ENCODE data around the gene CAMK1D. TPM values are rescaled to one million over a fixed set of nuclear protein-coding genes. Genes with fewer than 3 reads are reported as not detected.

The CAMK1D gene
- polyA plus RNA-seq, 2 of the 4 experiments (the other 2 are of a cell fraction), result 6.6 to 12.5 TPM

GRCh38 chr10:12387561-12388210 lies 38.3 kb downstream of the CAMK1D start:
- CTCF ChIA-PET, result interaction anchor here (1.4 kb wide), 1 partner anchor 18 kb away, joined by 5 read pairs; no protein-coding TSS in a partner anchor
- FAIRE-seq (no peak), ATAC-seq (no peak), DNase-seq (ENCODE audit: low read depth in 1 of 2, low spot score in 1 of 2) (no peak)
- WGBS (ENCODE audit: missing lambda C conversion rate), result 91% methylated on average over 15 of the region's 15 CpGs
- Histone ChIP-seq H3K4me3 (no peak overlapping the region), H3K4me1 (peaks cover 6% of the 10 kb centered on the region; the same call in 1 of the 3 replicates), H3K4me2 (no peak overlapping the region), H3K9me3 (peaks cover 7% of the 10 kb centered on the region; the same call in 1 of the 3 replicates), H3K27ac (no peak overlapping the region)
- TF ChIP-seq MYC (IDR thresholded peaks at IDR 0.05; ENCODE audit: borderline replicate concordance, low read length), result no peak
- no peak for TF ChIP-seq ELK1 (IDR thresholded peaks at IDR 0.05; ENCODE audit: low read depth, low read length)
- no peak for TF ChIP-seq NR3C1 (IDR thresholded peaks at IDR 0.05)
- TF ChIP-seq FOXS1 (CRISPR knock-in tag; IDR thresholded peaks at IDR 0.05), result no peak
- TF ChIP-seq HMGXB4 (CRISPR knock-in tag; IDR thresholded peaks at IDR 0.05; ENCODE audit: borderline replicate concordance), result no peak
- TF ChIP-seq TP53 (CRISPR knock-in tag; IDR thresholded peaks at IDR 0.05), result no peak
- TF ChIP-seq KDM5A (IDR thresholded peaks at IDR 0.05), result no peak
- TF ChIP-seq TFCP2L1 (CRISPR knock-in tag; IDR thresholded peaks at IDR 0.05), result no peak
- no peak for TF ChIP-seq ZFP36 (IDR thresholded peaks at IDR 0.05; ENCODE audit: borderline replicate concordance, partially characterized antibody)
- TF ChIP-seq ATOH8 (CRISPR knock-in tag; IDR thresholded peaks at IDR 0.05; ENCODE audit: low read depth), result no peak
- no peak for TF ChIP-seq RARB (CRISPR knock-in tag; IDR thresholded peaks at IDR 0.05)
- TF ChIP-seq ZSCAN20 (CRISPR knock-in tag; IDR thresholded peaks at IDR 0.05), result no peak
- TF ChIP-seq CTCF (IDR thresholded peaks at IDR 0.05), result no peak
- no peak for TF ChIP-seq RNF2 (IDR thresholded peaks at IDR 0.05; ENCODE audit: borderline replicate concordance, low read depth)
- TF ChIP-seq CHD2 (IDR thresholded peaks at IDR 0.05; ENCODE audit: low read length, partially characterized antibody), result no peak
- POLR2A ChIA-PET, result no interaction called here

- CTCF ChIA-PET, result interaction anchor here (1.4 kb wide), 1 partner anchor 17 kb away, joined by 5 read pairs; no protein-coding TSS in a partner anchor
- no peak overlapping the region for H3K4me2 ChIP-seq
- H3K9me3 ChIP-seq, result peaks cover 7% of the 10 kb centered on the region; the same call in 1 of the 3 replicates
- no peak for DNase-seq (ENCODE audit: low read depth in 1 of 2, low spot score in 1 of 2)
- H3K4me1 ChIP-seq, result peaks cover 6% of the 10 kb centered on the region; the same call in 1 of the 3 replicates
- H3K27ac ChIP-seq, result no peak overlapping the region
- no peak for FAIRE-seq
- no peak for ATAC-seq
- POLR2A ChIA-PET, result no interaction called here
- WGBS (ENCODE audit: missing lambda C conversion rate), result 89% methylated on average over 17 of the region's 17 CpGs
- H3K4me3 ChIP-seq, result no peak overlapping the region
- TF ChIP-seq EHF (CRISPR knock-in tag; IDR thresholded peaks at IDR 0.05), result no peak
- no peak for TF ChIP-seq GATA3 (IDR thresholded peaks at IDR 0.05; ENCODE audit: borderline replicate concordance)
- TF ChIP-seq SMC3 (IDR thresholded peaks at IDR 0.05), result no peak
- no peak for TF ChIP-seq NPAS2 (CRISPR knock-in tag; IDR thresholded peaks at IDR 0.05; ENCODE audit: borderline replicate concordance)
- no peak for TF ChIP-seq BCL3 (IDR thresholded peaks at IDR 0.05)
- TF ChIP-seq KDM5A (IDR thresholded peaks at IDR 0.05), result no peak
- no peak for TF ChIP-seq FOSB (CRISPR knock-in tag; IDR thresholded peaks at IDR 0.05)
- no peak for TF ChIP-seq NFE2L2 (conservative IDR thresholded peaks at IDR 0.05; ENCODE audit: low read length)
- TF ChIP-seq EHMT2 (IDR thresholded peaks at IDR 0.05; ENCODE audit: low read depth), result no peak
- no peak for TF ChIP-seq KDM1A (IDR thresholded peaks at IDR 0.05; ENCODE audit: low read depth)
- no peak for TF ChIP-seq BHLHE40 (IDR thresholded peaks at IDR 0.05; ENCODE audit: low read depth, low read length)
- TF ChIP-seq RARB (CRISPR knock-in tag; IDR thresholded peaks at IDR 0.05), result no peak
- no peak for TF ChIP-seq CBX8 (IDR thresholded peaks at IDR 0.05)
- no peak for TF ChIP-seq POLR2AphosphoS2 (conservative IDR thresholded peaks at IDR 0.05; ENCODE audit: low read length)
Observed at GRCh38 chr10:12388671-12389070, 39.3 kb downstream of the CAMK1D start.
